Natural killer cell (primary cell): ENCODE results near the gene IGF1R. TPM values are rescaled to one million over a fixed set of nuclear protein-coding genes. Genes with fewer than 3 reads are reported as not detected.

Experiments
- ATAC-seq, 3 donors: fragments of 150-1000 bp in 2 of 3; fragments of 200-7000 bp in 1 of 3; cut with Tn5 transposase; 1 replicate in 1 of 3; 2 replicates in 2 of 3; pipeline ENCODE4 v1.10.0; 2021; ENCODE audit warnings: mild to moderate bottlenecking in 2 of 3, moderate library complexity in 2 of 3
- DNase-seq, 2 donors: peaks; one replicate each; pipeline versions ENCODE4 v3.0.0 to v3.0.0-alpha.2; 2013 to 2021; ENCODE audit warnings: mixed read lengths in 1 of 2
- H3K27ac ChIP-seq: one replicate; pipeline ENCODE4 v1.5.1; 2013; ENCODE audit warnings: mild to moderate bottlenecking, low read length
- H3K27me3 ChIP-seq: one replicate; pipeline ENCODE4 v1.6.1; 2013; ENCODE audit warnings: low read length; ENCODE audit not compliant: control insufficient read depth, insufficient read depth
- H3K36me3 ChIP-seq: one replicate; pipeline ENCODE4 v1.6.1; 2013; ENCODE audit warnings: low read length; ENCODE audit not compliant: control insufficient read depth, insufficient read depth
- H3K4me1 ChIP-seq: one replicate; pipeline ENCODE4 v1.6.1; 2013; ENCODE audit warnings: low read length; ENCODE audit not compliant: control insufficient read depth, insufficient read depth
- H3K4me3 ChIP-seq: one replicate; pipeline ENCODE4 v1.5.1; 2013; ENCODE audit warnings: low read length
- H3K9me3 ChIP-seq: one replicate; pipeline ENCODE4 v1.6.1; 2013; ENCODE audit warnings: low read length; ENCODE audit not compliant: control insufficient read depth, insufficient read depth
- H3K27ac Mint-ChIP-seq, 2 donors: one replicate each; pipeline ENCODE4 v1.8.0; 2022; ENCODE audit warnings: mild to moderate bottlenecking in 2 of 2, mixed read lengths in 2 of 2, moderate library complexity in 1 of 2
- H3K27me3 Mint-ChIP-seq, 2 donors: one replicate each; pipeline ENCODE4 v1.8.0; 2022; ENCODE audit warnings: low read depth in 2 of 2, mixed read lengths in 2 of 2
- H3K36me3 Mint-ChIP-seq: one replicate; pipeline ENCODE4 v1.8.0; 2022; ENCODE audit warnings: mixed read lengths
- H3K4me1 Mint-ChIP-seq, 2 donors: one replicate each; pipeline ENCODE4 v1.8.0; 2022; ENCODE audit warnings: mixed read lengths in 2 of 2
- H3K4me3 Mint-ChIP-seq: one replicate; pipeline ENCODE4 v1.8.0; 2022; ENCODE audit warnings: mild to moderate bottlenecking, moderate library complexity, mixed read lengths
- H3K9me3 Mint-ChIP-seq, 2 donors: one replicate each; pipeline ENCODE4 v1.8.0; 2022; ENCODE audit warnings: mixed read lengths in 2 of 2
- CTCF ChIP-seq: fragments of 200-600 bp; IDR thresholded peaks from one replicate; pipeline ENCODE4 v1.8.0; 2022; ENCODE audit warnings: antibody characterized with exemption
- WGBS: methylation state at CpG from one replicate; pipeline ENCODE4 v1.1.7; 2013; ENCODE audit warnings: missing lambda C conversion rate; ENCODE audit not compliant: insufficient coverage; 5-methylcytosine and 5-hydroxymethylcytosine counted together
- intact Hi-C: fragments of 100-400 bp; cut with micrococcal nuclease; formaldehyde crosslinking; loops from one replicate; pipeline ENCODE4 v1.14.2; 2022
- total RNA-seq, 4 donors: library from RNA; stranded (reverse); fragments of 120-200 nt in 1 of 4; gene quantifications; one replicate each; pipeline versions ENCODE4 v1.2.3 to v1.2.4, GENCODE V29; 2013 to 2022

IGF1R gene
- total RNA-seq, 3 donors from 2014 or later (not counting 1 experiment from before 2014, with no cell fraction given): 47.3 to 50.7 (median 49.0) TPM

GRCh38 chr15:98946301-98947255 is 298.2 kb downstream of the IGF1R start:
- H3K27me3 Mint-ChIP-seq: no peaks in the 10 kb centered on the region
- H3K27ac Mint-ChIP-seq: no peak overlapping the region
- no peaks in the 10 kb centered on the region for H3K27me3 ChIP-seq
- H3K36me3 Mint-ChIP-seq: peaks cover 7% of the 10 kb centered on the region
- H3K27ac ChIP-seq: no peak overlapping the region
- peaks cover 3% of the 10 kb centered on the region for H3K4me1 ChIP-seq
- ATAC-seq (peak in 1 of 3 donors; percentile 23), DNase-seq (no peak)
- no peaks in the 10 kb centered on the region for H3K9me3 Mint-ChIP-seq
- no peak for TF ChIP-seq CTCF
- no peaks in the 10 kb centered on the region for H3K9me3 ChIP-seq
- intact Hi-C loops: no loop called here
- H3K4me3 ChIP-seq: no peak overlapping the region
- no peak overlapping the region for H3K4me3 Mint-ChIP-seq
- peaks cover 16% of the 10 kb centered on the region for H3K36me3 ChIP-seq
- WGBS: 73% methylated on average over 15 of the region's 15 CpGs
- no peaks in the 10 kb centered on the region for H3K4me1 Mint-ChIP-seq

GRCh38 chr15:98948456-98948855 is 300.1 kb downstream of the IGF1R start:
- no peak overlapping the region for H3K4me3 ChIP-seq
- no peak for TF ChIP-seq CTCF
- peaks cover 5% of the 10 kb centered on the region for H3K36me3 ChIP-seq
- no peaks in the 10 kb centered on the region for H3K27me3 Mint-ChIP-seq
- H3K4me1 ChIP-seq: peaks cover 22% of the 10 kb centered on the region
- DNase-seq (no peak), ATAC-seq (no peak)
- no peak overlapping the region for H3K4me3 Mint-ChIP-seq
- no peaks in the 10 kb centered on the region for H3K9me3 Mint-ChIP-seq
- H3K4me1 Mint-ChIP-seq: peaks cover 16% of the 10 kb centered on the region in 2 donors
- no peak overlapping the region for H3K27ac ChIP-seq
- intact Hi-C loops: no loop called here
- H3K9me3 ChIP-seq: no peaks in the 10 kb centered on the region
- WGBS: 87% methylated on average over 12 of the region's 13 CpGs
- H3K27ac Mint-ChIP-seq: no peak overlapping the region
- H3K27me3 ChIP-seq: no peaks in the 10 kb centered on the region
- peaks cover 7% of the 10 kb centered on the region for H3K36me3 Mint-ChIP-seq

GRCh38 chr15:98948941-98949340 is 300.6 kb downstream of the IGF1R start:
- no peak for ATAC-seq

More at GRCh38 chr15:98948941-98949340, 300.6 kb downstream of the IGF1R start:
- H3K4me3 Mint-ChIP-seq: no peak overlapping the region
- Histone ChIP-seq H3K27me3 (no peaks in the 10 kb centered on the region), H3K36me3 (no peaks in the 10 kb centered on the region), H3K9me3 (no peaks in the 10 kb centered on the region), H3K4me3 (no peak overlapping the region), H3K27ac (no peak overlapping the region), H3K4me1 (peaks cover 26% of the 10 kb centered on the region)
- peaks cover 21% of the 10 kb centered on the region in 2 donors for H3K4me1 Mint-ChIP-seq
- H3K9me3 Mint-ChIP-seq: no peaks in the 10 kb centered on the region
- peaks cover 7% of the 10 kb centered on the region for H3K36me3 Mint-ChIP-seq
- no peak for DNase-seq
- H3K27me3 Mint-ChIP-seq: no peaks in the 10 kb centered on the region
- TF ChIP-seq CTCF: no peak
- 81% methylated on average over 11 of the region's 11 CpGs for WGBS
- no peak overlapping the region for H3K27ac Mint-ChIP-seq
- intact Hi-C loops: no loop called here
